LNCAP (cell line): Measurements from ENCODE around the gene SENP8.

Experiments
- CTCF ChIP-seq: fragments of 450-650 bp; IDR thresholded peaks from 2 replicates; pipeline ENCODE4 v1.5.1; 2017; ENCODE audit warnings: mild to moderate bottlenecking

The SENP8 gene

GRCh38 chr15:72161361-72162132 lies 43.3 kb downstream of the SENP8 start:
- no peak for TF ChIP-seq CTCF

- no peak for TF ChIP-seq CTCF
Measured at GRCh38 chr15:72162569-72162968, 44.4 kb downstream of the SENP8 start.

GRCh38 chr15:72163719-72164118 lies 45.5 kb downstream of the SENP8 start:
- no peak for TF ChIP-seq CTCF

GRCh38 chr15:72166716-72167417 lies 48.7 kb downstream of the SENP8 start:
- TF ChIP-seq CTCF, result no peak

- TF ChIP-seq CTCF, result no peak
Measured at GRCh38 chr15:72167445-72167844, 49.2 kb downstream of the SENP8 start.

- TF ChIP-seq CTCF, result no peak
Measured at GRCh38 chr15:72168131-72168807, 50.1 kb downstream of the SENP8 start.

- TF ChIP-seq CTCF, result no peak
Measured at GRCh38 chr15:72168808-72169190, 50.6 kb downstream of the SENP8 start.
